Activated CD8-positive, alpha-beta memory T cell treated with anti-CD3 and anti-CD28 coated beads for 24 hours (primary cell): Measurements from ENCODE around the gene ZGRF1.
A peak's percentile ranks its signal among the peaks of the same experiment; 100 is the strongest.
"Not testable (repeated sequence)": the region's sequence is repeated elsewhere in the genome, so short reads cannot be mapped to it uniquely, and the experiment has no call there.

Experiments used
- DNase-seq: peaks from one replicate; pipeline ENCODE4 v3.0.0-alpha.2; 2020

ZGRF1 gene

GRCh38 chr4:112557676-112558411 lies 78.9 kb downstream of the ZGRF1 start:
- no peak for DNase-seq

DNA sequence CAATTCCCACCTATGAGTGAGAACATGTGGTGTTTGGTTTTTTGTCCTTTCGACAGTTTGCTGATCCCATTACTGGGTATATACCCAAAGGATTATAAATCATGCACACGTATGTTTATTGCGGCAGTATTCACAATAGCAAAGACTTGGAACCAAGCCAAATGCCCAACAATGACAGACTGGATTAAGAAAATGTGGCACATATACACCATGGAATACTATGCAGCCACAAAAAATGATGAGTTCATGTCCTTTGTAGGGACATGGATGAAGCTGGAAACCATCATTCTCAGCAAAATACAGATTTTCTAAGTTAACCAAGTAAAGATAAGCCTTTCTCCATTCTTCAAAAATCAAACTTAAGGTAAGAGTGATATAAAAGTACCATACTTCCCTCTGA lies 82.4 kb downstream of the ZGRF1 start:
- DNase-seq = not testable (repeated sequence)

DNA sequence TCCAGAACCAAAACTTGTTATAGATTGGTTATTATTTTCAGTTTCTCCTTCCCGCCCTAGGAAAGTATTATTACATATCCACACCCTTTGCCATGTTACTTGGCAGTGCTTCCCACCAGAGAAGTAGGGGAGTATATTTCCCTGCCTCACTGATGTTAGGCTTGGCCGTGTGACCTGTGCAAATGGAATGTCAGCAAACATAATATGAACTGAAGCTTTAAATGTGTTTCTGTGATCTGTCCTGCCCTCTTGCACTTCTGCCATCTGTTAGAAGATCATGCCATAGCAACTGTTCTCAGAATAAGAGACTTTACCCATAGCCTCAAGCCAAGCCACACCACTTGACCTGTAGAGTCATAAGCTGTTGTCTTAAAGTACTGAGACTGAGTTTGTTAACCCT lies 84.0 kb downstream of the ZGRF1 start:
- no peak for DNase-seq

- DNase-seq = no peak
Measured at GRCh38 chr4:112550728-112551127, 86.0 kb downstream of the ZGRF1 start.

- DNase-seq = no peak
Measured at GRCh38 chr4:112546476-112546875, 90.2 kb downstream of the ZGRF1 start.

GRCh38 chr4:112545346-112545745 lies 91.4 kb downstream of the ZGRF1 start:
- DNase-seq = no peak

DNA sequence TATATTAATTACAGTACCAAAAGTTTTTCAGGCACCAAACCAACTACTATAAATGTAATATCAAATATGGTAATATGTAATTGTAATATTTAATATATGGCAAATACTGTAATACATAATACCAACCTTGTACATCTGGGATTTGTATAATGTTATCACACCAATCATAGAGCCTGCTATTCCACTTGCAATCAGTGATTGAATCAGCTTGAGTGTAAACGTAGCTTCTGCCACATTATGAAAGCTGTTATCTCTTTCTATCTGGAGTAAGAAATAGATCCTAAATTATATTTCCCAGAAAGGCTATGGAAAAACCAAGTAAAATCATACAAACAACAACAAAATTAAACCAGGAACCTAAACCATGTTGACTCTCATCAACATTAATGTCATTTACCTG lies 96.0 kb downstream of the ZGRF1 start:
- DNase-seq = no peak

GRCh38 chr4:112536123-112536522 lies 100.6 kb downstream of the ZGRF1 start:
- no peak for DNase-seq

GRCh38 chr4:112532267-112532666 lies 104.4 kb downstream of the ZGRF1 start:
- DNase-seq = no peak

- no peak for DNase-seq
Measured at GRCh38 chr4:112531146-112531545, 105.6 kb downstream of the ZGRF1 start.

- DNase-seq = no peak
Measured at GRCh38 chr4:112526061-112526460, 110.6 kb downstream of the ZGRF1 start.

- DNase-seq = peak; percentile 90
Measured at GRCh38 chr4:112523764-112524505, 112.8 kb downstream of the ZGRF1 start.

- DNase-seq = peak; percentile 71
Measured at GRCh38 chr4:112523008-112523721, 113.5 kb downstream of the ZGRF1 start.

DNA sequence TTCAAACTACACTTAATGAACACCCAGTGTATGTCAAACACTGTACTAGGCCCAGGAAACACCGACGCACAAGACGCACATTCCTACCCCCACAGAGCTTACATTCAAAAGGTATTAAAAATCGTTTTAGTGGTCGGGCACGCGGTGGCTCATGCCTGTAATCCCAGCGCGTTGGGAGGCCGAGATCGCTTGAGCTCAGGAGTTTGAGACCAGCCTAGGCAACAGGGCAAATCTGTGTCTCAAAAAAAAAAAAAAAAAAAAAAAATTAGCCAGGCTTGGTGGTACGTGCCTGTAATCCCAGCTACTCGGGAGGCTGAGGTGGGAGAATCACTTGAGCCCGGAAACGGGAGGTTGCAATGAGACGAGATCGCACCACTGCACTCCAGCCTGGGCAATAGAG lies 114.3 kb downstream of the ZGRF1 start:
- not testable (repeated sequence) for DNase-seq

GRCh38 chr4:112521123-112522023 lies 115.3 kb downstream of the ZGRF1 start:
- DNase-seq = no peak

- no peak for DNase-seq
Measured at GRCh38 chr4:112520598-112521122, 116.0 kb downstream of the ZGRF1 start.

DNA sequence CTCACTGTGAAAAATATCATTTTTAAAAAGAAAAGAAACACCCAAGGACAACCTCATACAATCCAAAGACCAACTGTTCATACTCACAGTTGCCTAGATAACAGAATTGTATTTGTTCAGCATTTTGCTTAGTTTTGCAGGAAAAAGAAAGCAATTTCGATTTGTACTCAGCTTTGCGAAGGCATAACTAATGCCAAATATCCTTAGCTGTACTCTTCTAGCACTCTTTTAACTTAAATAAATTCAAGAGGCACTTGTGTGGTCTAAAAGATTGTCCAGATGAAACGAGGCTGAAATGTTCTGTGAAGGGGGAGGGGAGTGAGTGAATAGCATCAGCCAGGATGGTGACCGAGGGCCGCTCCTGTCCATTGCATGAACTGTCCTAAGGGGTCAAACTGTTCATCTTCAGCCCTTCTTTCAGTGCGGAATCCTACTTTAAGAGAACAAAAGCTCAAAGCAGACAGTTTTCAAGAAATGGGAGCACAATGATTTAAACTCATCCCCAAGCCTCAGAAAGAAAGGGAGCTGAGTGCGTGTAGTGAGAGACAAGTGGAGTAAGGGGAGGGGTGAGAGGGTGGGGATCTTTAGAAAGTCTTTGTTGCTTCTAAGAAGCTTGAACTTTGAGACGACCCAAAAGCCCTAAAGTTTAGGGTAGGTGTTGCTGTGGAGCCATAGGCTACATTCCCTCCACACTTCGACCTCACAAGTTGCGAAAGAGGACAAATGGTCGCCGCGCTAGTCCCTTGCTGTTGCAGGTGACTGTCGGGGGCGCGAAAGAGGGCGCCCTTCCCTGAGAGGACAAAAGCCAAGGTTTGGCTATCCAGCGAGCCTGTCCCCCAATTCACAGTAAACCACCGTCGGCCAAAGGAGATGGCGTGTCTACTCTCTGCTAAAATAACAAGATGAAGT lies 116.8 kb downstream of the ZGRF1 start:
- DNase-seq = no peak

DNA sequence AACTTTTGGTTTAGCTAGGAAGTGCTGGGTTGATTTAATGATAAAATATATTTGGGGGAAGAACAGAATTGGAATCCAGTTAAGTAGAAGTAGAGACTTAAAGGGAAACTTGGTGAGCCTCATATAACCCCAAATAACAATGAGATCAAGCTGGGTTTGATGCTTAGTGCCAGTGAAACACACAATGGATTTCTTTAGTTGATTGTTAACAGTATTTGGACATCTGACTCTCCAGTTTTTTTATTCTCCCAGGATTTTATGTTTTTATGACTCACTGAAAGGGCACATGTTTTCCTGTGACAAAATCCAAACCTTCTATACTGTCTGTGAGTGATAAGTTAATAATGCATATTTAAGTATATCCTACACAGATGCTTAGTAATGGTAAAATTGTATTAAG lies 118.0 kb downstream of the ZGRF1 start:
- no peak for DNase-seq

- DNase-seq = no peak
Measured at GRCh38 chr4:112517911-112518310, 118.8 kb downstream of the ZGRF1 start.

GRCh38 chr4:112517067-112517634 lies 119.6 kb downstream of the ZGRF1 start:
- no peak for DNase-seq

GRCh38 chr4:112516471-112517066 lies 120.1 kb downstream of the ZGRF1 start:
- no peak for DNase-seq
